B cell (primary cell): Measurements from ENCODE around the gene RERG.

ENCODE experiments used
- EZH2 ChIP-seq: IDR thresholded peaks from 2 replicates; pipeline ENCODE4 v1.6.1; 2012; ENCODE audit warnings: borderline replicate concordance, low read depth, mild to moderate bottlenecking, moderate library complexity, low read length; ENCODE audit not compliant: insufficient read depth, poor library complexity, severe bottlenecking
- TF ChIP-seq, protein P1 (sequence below): fragments of 200-600 bp; IDR thresholded peaks from one replicate; pipeline ENCODE4 v1.8.0; 2022; ENCODE audit warnings: antibody characterized with exemption, mild to moderate bottlenecking

DNA sequence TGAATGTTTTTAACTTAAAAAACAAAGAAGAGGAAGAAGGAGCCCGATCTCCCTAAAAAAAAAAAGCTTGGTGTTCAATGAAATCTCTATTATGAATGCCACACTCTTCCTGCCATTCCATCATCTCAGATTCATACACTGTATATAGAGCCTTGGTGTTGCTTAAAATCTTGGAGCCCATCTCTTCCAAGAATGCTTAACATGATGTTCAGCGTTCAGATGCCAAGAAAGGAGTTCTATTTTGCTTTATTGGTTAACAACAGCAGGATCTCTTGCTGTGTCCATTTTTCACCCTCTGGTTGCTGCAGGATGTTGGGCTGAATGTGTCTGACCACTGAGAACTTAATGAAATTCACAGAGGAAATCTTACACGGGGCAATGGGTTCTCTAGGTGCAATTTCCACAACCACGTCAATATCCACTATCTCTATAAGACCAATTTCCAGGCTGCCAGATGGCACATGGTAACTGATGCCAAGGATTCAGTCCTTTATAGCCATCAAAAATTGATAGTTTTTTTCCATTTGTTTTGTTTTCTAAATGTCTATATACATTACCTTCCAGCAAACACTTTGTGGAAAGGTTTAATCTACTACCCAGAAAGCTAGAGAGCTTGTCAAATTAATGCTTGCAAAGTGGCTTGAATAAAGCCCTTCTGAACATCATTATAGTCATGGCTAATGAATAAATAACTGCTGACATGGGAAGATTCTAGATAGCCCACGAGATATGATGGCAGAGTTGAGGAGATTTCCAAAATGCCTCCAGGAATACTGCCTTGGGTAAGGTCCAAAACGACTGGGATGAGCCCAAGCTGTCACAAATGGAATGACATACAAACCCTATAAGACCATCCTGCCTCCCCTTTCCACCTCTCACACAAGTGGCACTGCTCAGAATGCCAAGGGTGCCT lies 26.5 kb downstream of the RERG start:
- TF ChIP-seq, protein P1, sequence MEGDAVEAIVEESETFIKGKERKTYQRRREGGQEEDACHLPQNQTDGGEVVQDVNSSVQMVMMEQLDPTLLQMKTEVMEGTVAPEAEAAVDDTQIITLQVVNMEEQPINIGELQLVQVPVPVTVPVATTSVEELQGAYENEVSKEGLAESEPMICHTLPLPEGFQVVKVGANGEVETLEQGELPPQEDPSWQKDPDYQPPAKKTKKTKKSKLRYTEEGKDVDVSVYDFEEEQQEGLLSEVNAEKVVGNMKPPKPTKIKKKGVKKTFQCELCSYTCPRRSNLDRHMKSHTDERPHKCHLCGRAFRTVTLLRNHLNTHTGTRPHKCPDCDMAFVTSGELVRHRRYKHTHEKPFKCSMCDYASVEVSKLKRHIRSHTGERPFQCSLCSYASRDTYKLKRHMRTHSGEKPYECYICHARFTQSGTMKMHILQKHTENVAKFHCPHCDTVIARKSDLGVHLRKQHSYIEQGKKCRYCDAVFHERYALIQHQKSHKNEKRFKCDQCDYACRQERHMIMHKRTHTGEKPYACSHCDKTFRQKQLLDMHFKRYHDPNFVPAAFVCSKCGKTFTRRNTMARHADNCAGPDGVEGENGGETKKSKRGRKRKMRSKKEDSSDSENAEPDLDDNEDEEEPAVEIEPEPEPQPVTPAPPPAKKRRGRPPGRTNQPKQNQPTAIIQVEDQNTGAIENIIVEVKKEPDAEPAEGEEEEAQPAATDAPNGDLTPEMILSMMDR = no peak
- TF ChIP-seq EZH2 = no peak
